ENCODE results near the gene AGPAT3. TPM values are rescaled to one million over a fixed set of nuclear protein-coding genes. Genes with fewer than 3 reads are reported as not detected.

The AGPAT3 gene
- total and polyA plus RNA-seq, 10 of the 15 experiments (the other 5 are each of a cell fraction or from before 2014, with no cell fraction given), result 1.2 to 110 (median 30.8) TPM

- no peaks in the 10 kb centered on the region for H3K79me2 ChIP-seq (ENCODE audit: control insufficient read depth, insufficient read depth, low read length)
- H3K27me3 ChIP-seq (replicated peaks in 1 of 2; ENCODE audit: control insufficient read depth in 2 of 2, insufficient read depth in 2 of 2, low read length in 1 of 2), result no peaks in the 10 kb centered on the region
- ChIA-PET RAD21 (ENCODE audit: unreplicated experiment) (no interaction called here), POLR2A (no interaction called here), SMC1A (ENCODE audit: uncharacterized antibody, unreplicated experiment) (no interaction called here), CTCF (no interaction called here)
- no peak overlapping the region for H3K4me3 ChIP-seq
- no peak for DNase-seq (ENCODE audit: low read depth, low spot score)
- H3K9ac ChIP-seq (ENCODE audit: control insufficient read depth, insufficient read depth, low read length), result no peak overlapping the region
- FAIRE-seq, result no peak
- TF ChIP-seq MEF2B (IDR thresholded peaks at IDR 0.05; ENCODE audit: partially characterized antibody, poor library complexity, severe bottlenecking) (no peak), MEF2A (IDR thresholded peaks at IDR 0.05; ENCODE audit: insufficient read depth, low read depth, low read length) (no peak), USF1 (IDR thresholded peaks at IDR 0.05; ENCODE audit: borderline replicate concordance, extremely low read length, insufficient read depth, low read depth, low read length) (no peak), IRF5 (IDR thresholded peaks at IDR 0.05; ENCODE audit: borderline replicate concordance) (no peak)
- H3K4me1 ChIP-seq (ENCODE audit: control insufficient read depth, insufficient read depth, low read length), result no peaks in the 10 kb centered on the region
- H3K36me3 ChIP-seq (ENCODE audit: control insufficient read depth in 2 of 2, insufficient read depth in 2 of 2, low read length in 1 of 2), result peaks cover 18 to 27% of the 10 kb centered on the region in 2 experiments
- in situ Hi-C loops (cut with MboI), result no loop called here
- H3K9me3 ChIP-seq (replicated peaks; ENCODE audit: control insufficient read depth, insufficient read depth, low read length), result no peaks in the 10 kb centered on the region
- H3K4me2 ChIP-seq (ENCODE audit: control insufficient read depth, insufficient read depth), result no peak overlapping the region
- intact Hi-C loops (cut with micrococcal nuclease; ENCODE audit: unreplicated experiment), result no loop called here
- no peaks in the 10 kb centered on the region for H4K20me1 ChIP-seq (ENCODE audit: control insufficient read depth, insufficient read depth)
- WGBS (ENCODE audit: insufficient coverage, insufficient replicate concordance, low lambda C conversion rate, missing lambda C conversion rate), result 96% methylated on average over 13 of the region's 19 CpGs
- ATAC-seq, result no peak
- H2AFZ ChIP-seq (ENCODE audit: control insufficient read depth, low read depth, low read length), result no peak overlapping the region
- H3K27ac ChIP-seq (ENCODE audit: control insufficient read depth, insufficient read depth), result no peak overlapping the region
- no TSS peak for BruUV-seq (replicated peaks)
Measured at GRCh38 chr21:43968410-43969114, 103.5 kb downstream of the AGPAT3 start.
